CD4-positive, CD25-positive, alpha-beta regulatory T cell (primary cell): Measurements from ENCODE around the gene RPS6KA1. TPM values are rescaled to one million over a fixed set of nuclear protein-coding genes. Genes with fewer than 3 reads are reported as not detected.

ENCODE experiments used
- ATAC-seq, 2 donors: fragments of 150-1000 bp; cut with Tn5 transposase; one replicate each; pipeline ENCODE4 v1.10.0; 2021; ENCODE audit warnings: low read depth in 2 of 2, moderate number of reproducible peaks in 2 of 2, moderate library complexity in 1 of 2
- DNase-seq, 3 donors: peaks; one replicate each; pipeline versions ENCODE4 v3.0.0 to v3.0.0-alpha.2; 2012 to 2022; ENCODE audit warnings: mixed read lengths in 1 of 3
- H3K27ac ChIP-seq: one replicate; pipeline ENCODE4 v1.7.0; 2013; ENCODE audit warnings: mild to moderate bottlenecking, low read length; ENCODE audit not compliant: insufficient read depth, poor library complexity, severe bottlenecking
- H3K27me3 ChIP-seq: one replicate; pipeline ENCODE4 v1.7.0; 2013; ENCODE audit warnings: low read length; ENCODE audit not compliant: control insufficient read depth, insufficient read depth
- H3K36me3 ChIP-seq: one replicate; pipeline ENCODE4 v1.7.0; 2013; ENCODE audit warnings: mild to moderate bottlenecking, low read length, moderate library complexity; ENCODE audit not compliant: control insufficient read depth, insufficient read depth
- H3K4me1 ChIP-seq: 2 replicates; pipeline ENCODE4 v1.7.0; 2013; ENCODE audit warnings: mild to moderate bottlenecking, low read length; ENCODE audit not compliant: insufficient read depth, control insufficient read depth, poor library complexity, severe bottlenecking
- H3K4me3 ChIP-seq: one replicate; pipeline ENCODE4 v1.7.0; 2013; ENCODE audit warnings: low read depth, mild to moderate bottlenecking, low read length, moderate library complexity
- H3K9me3 ChIP-seq, 2 experiments: 1 replicate in 1 of 2; 2 replicates in 1 of 2; pipeline ENCODE4 v1.7.0; 2013; ENCODE audit warnings: low read length in 2 of 2, mild to moderate bottlenecking in 1 of 2, moderate library complexity in 1 of 2; ENCODE audit not compliant: control insufficient read depth in 2 of 2
- H3K27ac Mint-ChIP-seq, 3 donors: one replicate each; pipeline ENCODE4 v1.8.0; 2020 to 2022; ENCODE audit warnings: mild to moderate bottlenecking in 3 of 3, mixed read lengths in 3 of 3, moderate library complexity in 2 of 3
- H3K27me3 Mint-ChIP-seq: one replicate; pipeline ENCODE4 v1.8.0; 2022; ENCODE audit warnings: mild to moderate bottlenecking, mixed read lengths
- H3K36me3 Mint-ChIP-seq: one replicate; pipeline ENCODE4 v1.8.0; 2020; ENCODE audit warnings: mixed read lengths
- H3K4me1 Mint-ChIP-seq, 4 donors: one replicate each; pipeline ENCODE4 v1.8.0; 2020 to 2022; ENCODE audit warnings: mixed read lengths in 4 of 4, mild to moderate bottlenecking in 1 of 4
- H3K4me3 Mint-ChIP-seq, 4 donors: one replicate each; pipeline ENCODE4 v1.8.0; 2020 to 2022; ENCODE audit warnings: mild to moderate bottlenecking in 4 of 4, mixed read lengths in 4 of 4, moderate library complexity in 3 of 4
- H3K9me3 Mint-ChIP-seq, 7 donors: one replicate each; pipeline ENCODE4 v1.8.0; 2020 to 2022; ENCODE audit warnings: mixed read lengths in 7 of 7, mild to moderate bottlenecking in 3 of 7, moderate library complexity in 2 of 7
- polyA plus RNA-seq, 4 donors: library from polyadenylated mRNA; unstranded; fragments of 300-500 nt; fragmentation: Illumina TruSeq; gene quantifications; one replicate each; pipeline ENCODE4 v1.2.3, GENCODE V29; 2021
- total RNA-seq: library from RNA; stranded (reverse); gene quantifications from one replicate; pipeline ENCODE4 v1.2.3, GENCODE V29; 2022

Gene RPS6KA1
- total and polyA plus RNA-seq, 5 donors from 2014 or later: 97.4 to 218 (median 173) TPM

DNA sequence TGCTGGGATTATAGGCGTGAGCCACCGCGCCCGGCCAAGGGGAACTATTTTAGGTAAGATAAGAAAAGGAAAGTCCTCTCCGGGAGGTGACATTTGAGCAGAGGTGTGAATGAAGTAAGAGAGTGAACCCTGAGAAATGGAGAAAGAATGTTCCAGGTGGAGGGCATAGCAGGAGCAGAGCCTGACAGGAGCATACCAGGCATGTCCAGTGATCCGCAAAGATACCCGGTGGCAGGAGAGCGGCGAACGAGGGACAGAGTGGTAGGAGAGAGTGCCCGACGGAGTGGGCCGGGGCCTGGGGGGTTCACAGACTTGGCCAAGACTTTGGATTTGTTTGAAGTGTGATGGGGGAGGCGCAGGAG lies 7.9 kb upstream of the RPS6KA1 start:
- Histone ChIP-seq H3K9me3 (no peaks in the 10 kb centered on the region), H3K4me1 (no peaks in the 10 kb centered on the region), H3K36me3 (no peaks in the 10 kb centered on the region), H3K27ac (no peak overlapping the region), H3K27me3 (no peaks in the 10 kb centered on the region), H3K4me3 (no peak overlapping the region)
- ATAC-seq (no peak), DNase-seq (no peak)
- H3K9me3 Mint-ChIP-seq: peaks cover 0 to 1% (median 0%) of the 10 kb centered on the region in 7 donors
- no peaks in the 10 kb centered on the region for H3K36me3 Mint-ChIP-seq
- H3K4me3 Mint-ChIP-seq: no peak overlapping the region
- H3K4me1 Mint-ChIP-seq: peaks cover 0 to 2% (median 0%) of the 10 kb centered on the region in 4 donors
- no peak overlapping the region for H3K27ac Mint-ChIP-seq
- peaks cover 28% of the 10 kb centered on the region for H3K27me3 Mint-ChIP-seq

DNA sequence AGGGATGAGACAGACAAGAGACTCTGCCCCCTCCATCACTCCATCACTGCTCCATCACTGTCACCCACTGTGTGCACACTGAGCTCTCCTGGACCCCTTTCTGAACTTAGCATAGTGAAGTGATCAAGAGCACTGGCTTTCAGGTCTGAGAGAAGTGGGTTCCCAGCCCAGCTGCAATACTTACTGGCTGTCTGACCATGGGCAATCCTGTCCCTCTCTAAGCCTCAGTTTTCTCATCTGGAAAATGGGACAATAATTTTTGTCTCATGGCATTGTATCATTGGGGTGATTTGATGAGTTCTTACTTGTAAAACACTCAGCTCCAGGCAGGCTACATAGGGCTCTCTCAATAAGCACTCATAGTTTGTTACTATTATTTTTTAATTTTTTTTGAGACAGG lies 7.5 kb upstream of the RPS6KA1 start:
- Mint-ChIP-seq H3K4me3 (no peak overlapping the region), H3K27ac (no peak overlapping the region), H3K4me1 (peaks cover 0 to 2% (median 0%) of the 10 kb centered on the region in 4 donors), H3K36me3 (no peaks in the 10 kb centered on the region), H3K9me3 (peaks cover 0 to 1% (median 0%) of the 10 kb centered on the region in 7 donors), H3K27me3 (peaks cover 28% of the 10 kb centered on the region)
- ATAC-seq (no peak), DNase-seq (no peak)
- H3K4me3 ChIP-seq: no peak overlapping the region
- no peaks in the 10 kb centered on the region for H3K4me1 ChIP-seq
- H3K36me3 ChIP-seq: no peaks in the 10 kb centered on the region
- H3K9me3 ChIP-seq: no peaks in the 10 kb centered on the region
- no peak overlapping the region for H3K27ac ChIP-seq
- H3K27me3 ChIP-seq: no peaks in the 10 kb centered on the region

GRCh38 chr1:26524181-26524580 lies 5.4 kb upstream of the RPS6KA1 start:
- ATAC-seq (no peak), DNase-seq (no peak)
- Histone ChIP-seq H3K36me3 (no peaks in the 10 kb centered on the region), H3K27me3 (no peaks in the 10 kb centered on the region), H3K4me3 (no peak overlapping the region), H3K4me1 (peaks cover 2% of the 10 kb centered on the region), H3K9me3 (no peaks in the 10 kb centered on the region), H3K27ac (no peak overlapping the region)
- Mint-ChIP-seq H3K4me1 (peaks cover 0 to 6% (median 3%) of the 10 kb centered on the region in 4 donors), H3K4me3 (peak overlapping the region in 2 of 4 donors; percentile 38 to 41), H3K27ac (no peak overlapping the region), H3K36me3 (no peaks in the 10 kb centered on the region), H3K9me3 (peaks cover 0 to 1% (median 0%) of the 10 kb centered on the region in 7 donors), H3K27me3 (peaks cover 25% of the 10 kb centered on the region)

- H3K4me1 Mint-ChIP-seq: peaks cover 0 to 21% (median 8%) of the 10 kb centered on the region in 4 donors
- H3K27me3 ChIP-seq: no peaks in the 10 kb centered on the region
- no peak overlapping the region for H3K4me3 ChIP-seq
- H3K36me3 Mint-ChIP-seq: no peaks in the 10 kb centered on the region
- H3K36me3 ChIP-seq: no peaks in the 10 kb centered on the region
- H3K27ac ChIP-seq: no peak overlapping the region
- no peak overlapping the region for H3K27ac Mint-ChIP-seq
- H3K4me3 Mint-ChIP-seq: no peak overlapping the region
- no peaks in the 10 kb centered on the region for H3K9me3 ChIP-seq
- ATAC-seq (no peak), DNase-seq (no peak)
- H3K9me3 Mint-ChIP-seq: peaks cover 0 to 1% (median 0%) of the 10 kb centered on the region in 7 donors
- peaks cover 19% of the 10 kb centered on the region for H3K4me1 ChIP-seq
- H3K27me3 Mint-ChIP-seq: peaks cover 22% of the 10 kb centered on the region
These were observed 3.3 kb upstream of the RPS6KA1 start for GRCh38 chr1:26526287-26526686.

- ATAC-seq: no peak
- Histone ChIP-seq H3K4me3 (peak overlapping the region; percentile 26), H3K9me3 (no peaks in the 10 kb centered on the region), H3K36me3 (no peaks in the 10 kb centered on the region), H3K27me3 (no peaks in the 10 kb centered on the region), H3K4me1 (peaks cover 29% of the 10 kb centered on the region), H3K27ac (no peak overlapping the region)
- H3K36me3 Mint-ChIP-seq: no peaks in the 10 kb centered on the region
- peaks cover 0 to 36% (median 11%) of the 10 kb centered on the region in 4 donors for H3K4me1 Mint-ChIP-seq
- no peak for DNase-seq
- no peaks in the 10 kb centered on the region for H3K9me3 Mint-ChIP-seq
- peak overlapping the region in 2 of 3 donors; percentile 84 to 91 for H3K27ac Mint-ChIP-seq
- H3K4me3 Mint-ChIP-seq: peak overlapping the region; percentile 87 to 94 (median 90)
- peaks cover 10% of the 10 kb centered on the region for H3K27me3 Mint-ChIP-seq
These were observed 231 bp upstream of the RPS6KA1 start for GRCh38 chr1:26529405-26529654.

DNA sequence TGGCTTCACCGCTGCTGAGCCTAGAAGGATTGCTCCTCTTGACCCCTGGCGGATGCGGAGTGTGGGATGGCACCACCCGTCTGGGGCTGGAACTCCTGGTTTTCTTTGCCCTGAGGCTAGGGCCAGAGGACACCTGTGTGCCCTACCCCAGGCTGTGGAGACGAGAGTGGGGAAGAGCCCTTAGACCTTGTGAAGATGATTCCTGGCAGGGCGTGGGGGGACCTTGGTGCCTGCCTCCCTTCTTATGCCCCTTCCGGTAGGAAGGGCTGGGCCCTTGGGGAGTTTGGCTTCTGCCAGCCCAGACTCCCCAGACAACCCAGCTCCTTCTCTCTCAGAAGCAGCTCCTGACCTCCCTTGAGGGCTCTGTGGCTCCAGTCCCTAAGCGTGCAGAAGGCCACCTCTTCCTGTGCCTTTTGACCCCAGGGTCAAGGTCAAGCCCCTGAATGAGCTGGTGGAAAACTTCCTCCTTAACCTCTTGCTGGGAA lies 891 bp downstream of the RPS6KA1 start:
- Mint-ChIP-seq H3K4me3 (peak overlapping the region; percentile 84 to 93 (median 88)), H3K4me1 (peaks cover 0 to 46% (median 20%) of the 10 kb centered on the region in 4 donors), H3K27ac (peak overlapping the region in 2 of 3 donors; percentile 64 to 82), H3K9me3 (no peaks in the 10 kb centered on the region), H3K27me3 (peaks cover 6% of the 10 kb centered on the region), H3K36me3 (no peaks in the 10 kb centered on the region)
- Histone ChIP-seq H3K27me3 (no peaks in the 10 kb centered on the region), H3K9me3 (no peaks in the 10 kb centered on the region), H3K4me1 (peaks cover 40% of the 10 kb centered on the region), H3K27ac (no peak overlapping the region), H3K36me3 (no peaks in the 10 kb centered on the region), H3K4me3 (peak overlapping the region; percentile 61)
- ATAC-seq: no peak
- no peak for DNase-seq

GRCh38 chr1:26530895-26531598 lies 1.5 kb downstream of the RPS6KA1 start:
- ATAC-seq (no peak), DNase-seq (no peak)
- Histone ChIP-seq H3K36me3 (no peaks in the 10 kb centered on the region), H3K4me1 (peaks cover 43% of the 10 kb centered on the region), H3K27me3 (no peaks in the 10 kb centered on the region), H3K9me3 (no peaks in the 10 kb centered on the region), H3K4me3 (peak overlapping the region; percentile 61), H3K27ac (no peak overlapping the region)
- H3K4me3 Mint-ChIP-seq: peak overlapping the region; percentile 84 to 93 (median 88)
- H3K9me3 Mint-ChIP-seq: no peaks in the 10 kb centered on the region
- H3K27me3 Mint-ChIP-seq: peaks cover 6% of the 10 kb centered on the region
- peaks cover 0 to 49% (median 20%) of the 10 kb centered on the region in 4 donors for H3K4me1 Mint-ChIP-seq
- peak overlapping the region in 2 of 3 donors; percentile 31 to 48 for H3K27ac Mint-ChIP-seq
- H3K36me3 Mint-ChIP-seq: no peaks in the 10 kb centered on the region

DNA sequence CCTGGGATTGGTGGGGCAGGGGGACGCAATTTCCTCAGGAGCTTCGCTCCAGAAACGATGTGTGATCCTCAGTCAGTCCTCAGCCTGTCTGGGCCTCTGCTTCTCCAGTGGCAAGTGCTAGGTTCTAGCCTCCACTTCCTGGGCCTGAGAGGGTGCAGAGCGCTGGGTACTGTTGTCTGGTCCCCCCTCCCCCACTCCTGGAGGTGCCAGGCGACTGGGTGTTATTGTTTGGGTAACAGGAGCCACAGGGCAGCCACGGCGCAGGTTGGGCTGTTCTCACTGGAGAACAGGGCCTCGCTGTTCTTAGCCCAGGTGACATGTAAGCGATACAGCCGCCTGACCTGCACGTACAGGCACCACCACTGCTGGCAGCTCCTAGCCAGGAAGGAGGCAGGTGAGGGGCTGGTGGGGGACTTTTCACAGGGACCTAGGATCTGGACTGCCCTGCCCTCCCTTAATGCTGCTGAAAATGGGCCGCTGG lies 2.1 kb downstream of the RPS6KA1 start:
- Histone ChIP-seq H3K9me3 (no peaks in the 10 kb centered on the region), H3K27me3 (no peaks in the 10 kb centered on the region), H3K4me3 (no peak overlapping the region), H3K36me3 (no peaks in the 10 kb centered on the region), H3K4me1 (peaks cover 43% of the 10 kb centered on the region), H3K27ac (no peak overlapping the region)
- Mint-ChIP-seq H3K27me3 (peaks cover 6% of the 10 kb centered on the region), H3K27ac (peak overlapping the region in 1 of 3 donors; percentile 52), H3K9me3 (no peaks in the 10 kb centered on the region), H3K4me3 (peak overlapping the region in 2 of 4 donors; percentile 77 to 84), H3K4me1 (peaks cover 0 to 54% (median 22%) of the 10 kb centered on the region in 4 donors), H3K36me3 (no peaks in the 10 kb centered on the region)
- ATAC-seq (no peak), DNase-seq (no peak)
